ENCODE measurements around the gene ENTHD1.

The ENTHD1 gene

GRCh38 chr22:39745789-39746188 lies 147.8 kb downstream of the ENTHD1 start:
- no peak overlapping the region for H3K9ac ChIP-seq (ENCODE audit: low read length)
- no peak overlapping the region for H3K27ac ChIP-seq (ENCODE audit: low read length)
- H3K9me3 ChIP-seq (replicated peaks; ENCODE audit: insufficient read depth, low read length), result no peaks in the 10 kb centered on the region
- TF ChIP-seq EZH2 (optimal IDR thresholded peaks at IDR 0.05; ENCODE audit: low read depth, low read length) (no peak), EZH2phosphoT487 (IDR thresholded peaks at IDR 0.05; ENCODE audit: low read length) (no peak), CTCF (IDR thresholded peaks at IDR 0.05; ENCODE audit: low read length) (no peak)
- H3K4me1 ChIP-seq (ENCODE audit: low read length), result peaks cover 9% of the 10 kb centered on the region
- H3K9me2 ChIP-seq (replicated peaks; ENCODE audit: insufficient read depth, low read length), result no peaks in the 10 kb centered on the region
- H3F3A ChIP-seq (ENCODE audit: insufficient read depth, low read length), result no peaks in the 10 kb centered on the region
- H3K79me2 ChIP-seq (ENCODE audit: low read length), result no peaks in the 10 kb centered on the region
- H3K4me2 ChIP-seq (ENCODE audit: low read depth, low read length), result peak overlapping the region; percentile 4; the same call in 1 of the 2 replicates
- H3K36me3 ChIP-seq (replicated peaks; ENCODE audit: insufficient read depth, low read length), result no peaks in the 10 kb centered on the region
- H2AFZ ChIP-seq (ENCODE audit: low read length), result no peak overlapping the region
- H3K27me3 ChIP-seq (replicated peaks; ENCODE audit: insufficient read depth, low read length), result no peaks in the 10 kb centered on the region
- H4K20me1 ChIP-seq (ENCODE audit: insufficient read depth, low read length), result no peaks in the 10 kb centered on the region
- DNase-seq, result peak; percentile 26
- no peak overlapping the region for H3K4me3 ChIP-seq (ENCODE audit: low read length)

- no peaks in the 10 kb centered on the region for H3K9me2 ChIP-seq (replicated peaks; ENCODE audit: insufficient read depth, low read length)
- no peaks in the 10 kb centered on the region for H3F3A ChIP-seq (ENCODE audit: insufficient read depth, low read length)
- H3K79me2 ChIP-seq (ENCODE audit: low read length), result no peaks in the 10 kb centered on the region
- no peak for DNase-seq
- H3K4me3 ChIP-seq (ENCODE audit: low read length), result no peak overlapping the region
- H3K36me3 ChIP-seq (replicated peaks; ENCODE audit: insufficient read depth, low read length), result no peaks in the 10 kb centered on the region
- H2AFZ ChIP-seq (ENCODE audit: low read length), result no peak overlapping the region
- H3K27ac ChIP-seq (ENCODE audit: low read length), result no peak overlapping the region
- H3K4me1 ChIP-seq (ENCODE audit: low read length), result peaks cover 15% of the 10 kb centered on the region
- no peak for TF ChIP-seq EZH2 (optimal IDR thresholded peaks at IDR 0.05; ENCODE audit: low read depth, low read length)
- TF ChIP-seq CTCF (IDR thresholded peaks at IDR 0.05; ENCODE audit: low read length), result no peak
- no peak for TF ChIP-seq EZH2phosphoT487 (IDR thresholded peaks at IDR 0.05; ENCODE audit: low read length)
- no peaks in the 10 kb centered on the region for H3K9me3 ChIP-seq (replicated peaks; ENCODE audit: insufficient read depth, low read length)
- no peaks in the 10 kb centered on the region for H4K20me1 ChIP-seq (ENCODE audit: insufficient read depth, low read length)
- H3K4me2 ChIP-seq (ENCODE audit: low read depth, low read length), result no peak overlapping the region
- H3K27me3 ChIP-seq (replicated peaks; ENCODE audit: insufficient read depth, low read length), result no peaks in the 10 kb centered on the region
- H3K9ac ChIP-seq (ENCODE audit: low read length), result no peak overlapping the region
Measured at GRCh38 chr22:39744353-39744752, 149.2 kb downstream of the ENTHD1 start.

- TF ChIP-seq EZH2 (optimal IDR thresholded peaks at IDR 0.05; ENCODE audit: low read depth, low read length) (no peak), EZH2phosphoT487 (IDR thresholded peaks at IDR 0.05; ENCODE audit: low read length) (no peak), CTCF (IDR thresholded peaks at IDR 0.05; ENCODE audit: low read length) (no peak)
Measured at GRCh38 chr22:39743935-39744334, 149.6 kb downstream of the ENTHD1 start.

More at GRCh38 chr22:39743935-39744334, 149.6 kb downstream of the ENTHD1 start:
- no peaks in the 10 kb centered on the region for H4K20me1 ChIP-seq (ENCODE audit: insufficient read depth, low read length)
- H3F3A ChIP-seq (ENCODE audit: insufficient read depth, low read length), result no peaks in the 10 kb centered on the region
- H3K79me2 ChIP-seq (ENCODE audit: low read length), result no peaks in the 10 kb centered on the region
- no peak for DNase-seq
- H2AFZ ChIP-seq (ENCODE audit: low read length), result no peak overlapping the region
- no peaks in the 10 kb centered on the region for H3K9me2 ChIP-seq (replicated peaks; ENCODE audit: insufficient read depth, low read length)
- no peak overlapping the region for H3K27ac ChIP-seq (ENCODE audit: low read length)
- no peaks in the 10 kb centered on the region for H3K27me3 ChIP-seq (replicated peaks; ENCODE audit: insufficient read depth, low read length)
- no peak overlapping the region for H3K4me2 ChIP-seq (ENCODE audit: low read depth, low read length)
- no peaks in the 10 kb centered on the region for H3K9me3 ChIP-seq (replicated peaks; ENCODE audit: insufficient read depth, low read length)
- no peaks in the 10 kb centered on the region for H3K36me3 ChIP-seq (replicated peaks; ENCODE audit: insufficient read depth, low read length)
- H3K4me3 ChIP-seq (ENCODE audit: low read length), result no peak overlapping the region
- H3K9ac ChIP-seq (ENCODE audit: low read length), result no peak overlapping the region
- peaks cover 16% of the 10 kb centered on the region for H3K4me1 ChIP-seq (ENCODE audit: low read length)
